AG04449 (cell line): ENCODE results near the gene RADIL.

Experiments used
- CTCF ChIA-PET: fragments of 350-600 bp; formaldehyde crosslinking; extraction: SDS; loops from one replicate; lab custom pipeline; 2021; ENCODE audit warnings: antibody characterized with exemption; lab: Yijun Ruan, JAX
- POLR2A ChIA-PET: fragments of 400-600, 350-600 bp; formaldehyde crosslinking; extraction: SDS; loops from one replicate; lab custom pipeline; 2020; ENCODE audit warnings: antibody characterized with exemption, inconsistent platforms; lab: Yijun Ruan, JAX
- DNase-seq: peaks from one replicate; pipeline ENCODE4 v3.0.0-alpha.2; 2010; ENCODE audit warnings: low read depth, low spot score
- H3K4me3 ChIP-seq: 2 replicates; pipeline ENCODE4 v1.5.1; 2011; ENCODE audit warnings: low read depth, mild to moderate bottlenecking, control low read depth, low read length
- TF ChIP-seq, protein P1 (sequence below): IDR thresholded peaks from one replicate; pipeline ENCODE4 v1.5.1; 2011; ENCODE audit warnings: mild to moderate bottlenecking, moderate library complexity, low read length, control low read depth, inconsistent platforms; ENCODE audit not compliant: insufficient read depth; ENCODE audit errors: missing control alignments

Gene RADIL

DNA sequence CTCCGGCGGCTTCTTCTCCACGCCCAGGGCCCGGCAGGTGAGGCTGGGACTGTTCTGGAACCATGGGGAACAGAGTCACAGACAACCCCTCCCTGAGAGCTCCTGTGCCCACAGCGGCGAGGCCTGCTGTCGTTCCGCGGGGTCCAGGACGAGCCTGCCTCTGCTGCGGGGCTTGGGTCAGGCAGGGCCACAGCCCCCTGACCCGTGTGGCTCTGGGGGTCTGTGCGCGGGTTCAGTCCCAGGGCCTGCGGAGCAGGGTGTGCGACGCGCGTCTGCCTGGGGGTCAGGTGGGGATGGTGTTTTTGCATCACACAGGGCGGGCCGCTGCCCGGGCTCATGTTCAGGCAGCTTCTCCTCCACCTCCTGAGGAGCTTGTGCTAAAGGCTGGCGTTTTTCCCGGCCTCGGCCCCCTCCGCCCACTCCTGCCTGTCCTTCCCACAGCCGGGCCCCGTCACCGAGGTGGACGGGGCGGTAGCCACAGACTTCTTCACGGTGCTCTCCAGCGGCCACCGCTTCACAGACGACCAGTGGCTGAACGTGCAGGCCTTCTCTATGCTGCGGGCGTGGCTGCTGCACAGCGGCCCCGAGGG is 99.7 kb downstream of the RADIL start:
- TF ChIP-seq, protein P1, sequence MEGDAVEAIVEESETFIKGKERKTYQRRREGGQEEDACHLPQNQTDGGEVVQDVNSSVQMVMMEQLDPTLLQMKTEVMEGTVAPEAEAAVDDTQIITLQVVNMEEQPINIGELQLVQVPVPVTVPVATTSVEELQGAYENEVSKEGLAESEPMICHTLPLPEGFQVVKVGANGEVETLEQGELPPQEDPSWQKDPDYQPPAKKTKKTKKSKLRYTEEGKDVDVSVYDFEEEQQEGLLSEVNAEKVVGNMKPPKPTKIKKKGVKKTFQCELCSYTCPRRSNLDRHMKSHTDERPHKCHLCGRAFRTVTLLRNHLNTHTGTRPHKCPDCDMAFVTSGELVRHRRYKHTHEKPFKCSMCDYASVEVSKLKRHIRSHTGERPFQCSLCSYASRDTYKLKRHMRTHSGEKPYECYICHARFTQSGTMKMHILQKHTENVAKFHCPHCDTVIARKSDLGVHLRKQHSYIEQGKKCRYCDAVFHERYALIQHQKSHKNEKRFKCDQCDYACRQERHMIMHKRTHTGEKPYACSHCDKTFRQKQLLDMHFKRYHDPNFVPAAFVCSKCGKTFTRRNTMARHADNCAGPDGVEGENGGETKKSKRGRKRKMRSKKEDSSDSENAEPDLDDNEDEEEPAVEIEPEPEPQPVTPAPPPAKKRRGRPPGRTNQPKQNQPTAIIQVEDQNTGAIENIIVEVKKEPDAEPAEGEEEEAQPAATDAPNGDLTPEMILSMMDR: no peak
- no peak for DNase-seq
- CTCF ChIA-PET: interaction anchor here (1.6 to 4.5 kb wide), 2 partner anchors 9 to 15 kb away, joined by 4 to 23 read pairs; no protein-coding TSS in a partner anchor
- no peak overlapping the region for H3K4me3 ChIP-seq
- POLR2A ChIA-PET: interaction anchor here (1.9 kb wide), 1 partner anchor 8 kb away, joined by 4 read pairs; the partner anchor contains the start of gene AP5Z1

DNA sequence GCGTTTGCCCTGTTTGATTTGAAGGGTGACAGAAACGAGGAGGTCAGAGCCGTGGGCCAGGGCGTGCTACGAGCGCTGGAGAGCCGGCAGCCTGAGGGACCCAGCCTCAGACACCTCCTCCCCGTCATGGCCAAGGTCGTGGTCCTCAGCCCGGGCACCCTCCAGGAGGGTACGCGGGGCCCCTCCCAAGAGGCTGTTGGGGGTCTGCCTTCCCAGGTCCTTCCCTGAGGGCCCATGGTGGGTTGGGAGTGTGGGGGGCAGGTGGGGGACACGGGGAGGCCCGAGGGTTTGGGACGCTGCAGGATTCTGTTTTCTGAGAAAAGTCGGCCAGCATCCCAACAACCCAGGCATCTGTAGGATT is 100.2 kb downstream of the RADIL start:
- DNase-seq: no peak
- ChIA-PET CTCF (interaction anchor here (1.6 to 4.5 kb wide), 2 partner anchors 9 to 15 kb away, joined by 4 to 23 read pairs; no protein-coding TSS in a partner anchor), POLR2A (interaction anchor here (1.9 kb wide), 1 partner anchor 8 kb away, joined by 4 read pairs; the partner anchor contains the start of gene AP5Z1)
- TF ChIP-seq, protein P1: no peak
- H3K4me3 ChIP-seq: no peak overlapping the region

DNA sequence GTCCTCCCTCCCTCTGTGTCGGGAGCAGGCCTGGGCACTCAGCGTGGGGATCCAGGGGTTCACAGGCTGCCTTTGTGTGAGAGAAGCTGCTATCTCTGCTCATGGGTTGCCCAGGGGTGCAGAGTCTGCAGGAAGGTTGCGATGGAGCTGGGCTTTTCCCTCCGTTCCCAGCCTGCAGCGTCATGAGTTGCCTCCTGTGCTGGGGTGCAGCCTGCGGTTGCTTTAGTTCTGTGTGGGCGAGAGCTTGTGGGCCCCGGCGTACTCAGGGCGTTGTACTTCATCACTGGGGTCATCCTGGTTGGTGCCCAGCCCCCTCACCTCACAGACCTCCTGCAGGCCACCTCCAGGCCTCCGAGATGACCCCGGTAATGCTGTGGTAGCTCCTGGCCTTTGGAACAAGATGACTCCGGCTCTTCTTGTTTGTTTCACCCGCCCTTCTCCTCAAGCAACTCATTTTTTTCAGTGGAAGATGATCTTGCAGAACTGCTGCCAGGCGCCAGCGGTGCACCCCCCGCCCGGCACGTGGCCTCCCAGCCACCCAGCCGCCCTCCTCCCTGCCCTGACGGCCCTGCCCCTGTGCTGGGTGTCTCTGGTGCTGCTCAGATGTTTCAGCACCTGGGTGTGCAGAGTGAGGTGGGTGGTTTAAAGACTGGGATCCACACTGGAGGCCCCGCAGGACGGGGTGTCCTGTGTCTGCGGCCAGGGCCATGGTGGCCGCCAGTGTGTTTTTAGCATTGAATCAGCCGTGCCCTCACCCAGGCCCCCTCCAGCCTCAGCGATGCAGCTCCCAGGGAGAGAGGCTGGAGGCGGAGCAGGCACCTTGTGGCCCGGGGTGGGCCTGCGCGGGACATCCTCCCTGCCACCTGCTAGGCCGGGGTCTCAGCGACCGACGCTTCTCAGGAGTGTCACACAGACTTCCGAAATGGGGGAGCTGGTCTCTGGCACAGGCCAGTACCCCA is 100.9 kb downstream of the RADIL start:
- ChIA-PET POLR2A (no interaction called here), CTCF (interaction anchor here (4.5 kb wide), 1 partner anchor 10 kb away, joined by 23 read pairs; no protein-coding TSS in a partner anchor)
- DNase-seq: no peak
- TF ChIP-seq, protein P1: no peak
- no peak overlapping the region for H3K4me3 ChIP-seq

DNA sequence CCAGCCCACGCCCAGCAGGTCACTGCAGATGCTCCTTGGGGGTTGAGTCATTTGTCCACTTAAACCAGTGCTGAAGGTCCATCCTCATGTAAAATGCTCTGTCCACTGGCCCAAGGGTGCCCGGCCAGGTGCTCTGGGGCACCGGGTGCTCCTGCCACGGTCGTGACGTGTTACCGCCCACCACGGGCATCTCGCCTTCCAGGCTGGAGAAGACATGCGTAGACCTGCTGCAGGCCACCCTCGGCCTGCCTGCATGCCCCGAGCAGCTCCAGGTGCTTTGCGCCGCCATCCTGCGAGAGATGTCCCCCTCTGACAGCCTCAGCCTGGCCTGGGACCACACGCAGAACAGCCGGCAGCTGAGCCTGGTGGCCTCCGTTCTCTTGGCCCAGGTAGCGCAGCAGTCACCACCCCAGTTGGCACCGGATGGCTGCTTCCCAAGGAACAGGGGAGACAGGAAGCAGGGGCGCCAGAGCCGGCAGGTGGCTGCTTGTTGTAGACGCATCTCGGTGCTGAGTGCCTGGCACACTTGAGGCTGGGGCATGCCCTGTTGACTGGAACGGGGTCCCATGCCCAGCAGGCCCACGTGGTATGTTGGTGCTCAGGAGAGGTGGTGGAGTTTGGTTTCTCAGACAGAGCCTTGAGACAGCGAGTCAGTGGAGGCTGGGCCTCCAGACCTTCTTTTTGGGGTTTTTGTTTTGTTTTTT is 102.0 kb downstream of the RADIL start:
- TF ChIP-seq, protein P1: no peak
- CTCF ChIA-PET: interaction anchor here (4.5 kb wide), 1 partner anchor 11 kb away, joined by 23 read pairs; no protein-coding TSS in a partner anchor
- POLR2A ChIA-PET: no interaction called here
- DNase-seq: no peak
- no peak overlapping the region for H3K4me3 ChIP-seq

DNA sequence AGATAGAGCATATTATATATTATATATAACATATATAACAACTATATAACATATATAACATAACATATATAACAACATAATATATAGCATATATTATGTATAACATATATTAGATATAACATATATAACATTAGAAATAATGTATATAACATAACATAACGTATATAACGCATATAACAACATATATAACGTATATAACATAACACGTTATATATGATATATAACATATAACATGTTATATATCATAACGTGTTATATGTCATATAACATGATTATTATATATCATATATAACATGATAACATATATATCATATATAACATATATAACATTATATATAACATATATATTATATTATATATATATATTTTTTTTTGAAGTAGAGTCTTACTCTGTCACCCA is 104.4 kb downstream of the RADIL start:
- TF ChIP-seq, protein P1: no peak
- CTCF ChIA-PET: interaction anchor here (0.7 to 4.9 kb wide), 4 partner anchors 13 to 306 kb away, joined by 3 to 36 read pairs (median 4); no protein-coding TSS in a partner anchor
- no peak for DNase-seq
- no peak overlapping the region for H3K4me3 ChIP-seq
- POLR2A ChIA-PET: interaction anchor here (1.4 kb wide), 1 partner anchor 13 kb away, joined by 4 read pairs; no protein-coding TSS in a partner anchor
